Fibroblast of skin of left quadriceps (primary cell): ENCODE data around the gene TBX6.
"Not testable (repeated sequence)": the region's sequence is repeated elsewhere in the genome, so short reads cannot be mapped to it uniquely, and the experiment has no call there.

Experiments used
- DNase-seq, 2 experiments: peaks; one replicate each; pipeline ENCODE4 v3.0.0-alpha.2; 2013; ENCODE audit warnings: low read depth in 2 of 2

Gene TBX6

DNA sequence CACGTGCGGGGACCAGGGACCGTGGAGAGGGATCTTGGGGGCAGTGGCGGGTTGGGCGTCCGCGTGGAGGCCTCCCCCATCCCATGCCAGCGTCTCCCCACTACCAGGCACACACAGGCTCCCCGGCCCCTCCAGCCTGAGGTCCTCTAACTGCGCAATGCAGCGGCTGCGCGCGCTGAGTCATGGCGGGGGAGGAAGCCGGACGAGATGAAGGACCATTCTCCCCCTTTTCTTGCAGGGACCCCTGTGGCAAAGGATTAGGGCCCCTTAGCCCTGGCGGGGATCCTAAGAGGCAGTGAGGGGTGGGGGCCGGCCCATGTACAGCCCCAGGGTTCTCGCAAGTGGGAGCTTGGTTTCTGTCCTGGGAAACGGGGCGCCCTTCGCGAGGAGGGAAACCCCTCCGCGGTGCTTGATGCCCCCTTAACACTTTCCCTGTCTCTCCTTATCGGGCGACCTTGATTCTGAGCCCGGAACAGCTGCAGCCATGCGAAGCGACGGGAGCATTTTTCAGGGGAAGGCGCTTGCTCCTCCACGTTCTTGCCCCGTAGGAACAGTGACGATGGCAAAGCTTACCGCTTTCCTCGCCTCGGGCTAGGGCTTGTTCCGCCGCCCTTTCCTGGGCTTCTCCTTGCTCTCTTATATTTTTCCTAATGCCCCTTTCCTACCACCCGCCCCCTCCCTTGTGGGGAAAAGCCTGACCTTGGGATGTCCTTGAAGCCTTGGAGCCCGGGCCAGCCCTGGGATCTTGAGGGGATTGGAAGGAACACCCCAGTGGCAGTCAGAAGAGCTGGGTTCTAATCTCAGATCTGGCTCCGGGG is 25.6 kb downstream of the TBX6 start:
- DNase-seq: peak in 1 of 2 experiments; percentile 12

DNA sequence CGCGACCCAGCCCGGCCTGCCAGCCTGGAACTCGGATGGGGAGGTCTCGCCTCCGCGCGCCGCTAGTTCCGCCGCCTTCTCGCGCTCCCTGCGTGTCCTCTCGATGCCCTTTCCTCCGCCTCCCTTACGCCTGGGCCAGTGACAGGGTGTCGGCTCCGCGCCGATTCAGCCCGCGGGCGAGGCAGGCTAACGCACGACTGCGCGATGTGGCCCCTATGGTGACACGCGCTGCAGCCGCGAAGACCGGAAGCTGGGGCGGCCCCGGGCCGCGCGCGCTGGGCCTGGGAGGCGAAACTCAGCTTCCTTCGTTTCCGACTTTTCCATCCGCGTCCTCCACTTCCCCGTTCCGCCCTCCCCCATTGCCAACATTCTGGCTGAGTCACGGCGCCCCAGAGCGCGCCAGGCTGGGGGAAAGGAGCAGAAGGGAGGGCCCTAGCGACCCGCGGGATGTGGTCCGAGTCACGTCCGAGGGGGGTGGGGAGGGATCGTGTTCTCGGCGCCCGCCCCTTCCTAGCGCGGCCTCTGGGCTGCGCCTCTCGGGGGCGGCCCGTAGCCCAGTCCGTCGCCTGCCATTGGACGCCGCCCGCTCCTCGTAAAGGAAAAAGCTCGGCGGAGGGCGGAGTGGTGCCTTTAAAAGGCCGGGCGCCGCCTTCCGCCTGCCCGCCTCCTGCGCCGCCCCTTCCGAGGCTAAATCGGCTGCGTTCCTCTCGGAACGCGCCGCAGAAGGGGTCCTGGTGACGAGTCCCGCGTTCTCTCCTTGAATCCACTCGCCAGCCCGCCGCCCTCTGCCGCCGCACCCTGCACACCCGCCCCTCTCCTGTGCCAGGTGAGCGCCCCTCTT is 26.4 kb downstream of the TBX6 start, which contains the start of gene ALDOA:
TSS of gene ALDOA (plus strand) at position 659 of the 841 bp plus-strand sequence. CDS start 1,138 bp downstream, outside the sequence.
- peak; percentile 98 to 99 for DNase-seq

DNA sequence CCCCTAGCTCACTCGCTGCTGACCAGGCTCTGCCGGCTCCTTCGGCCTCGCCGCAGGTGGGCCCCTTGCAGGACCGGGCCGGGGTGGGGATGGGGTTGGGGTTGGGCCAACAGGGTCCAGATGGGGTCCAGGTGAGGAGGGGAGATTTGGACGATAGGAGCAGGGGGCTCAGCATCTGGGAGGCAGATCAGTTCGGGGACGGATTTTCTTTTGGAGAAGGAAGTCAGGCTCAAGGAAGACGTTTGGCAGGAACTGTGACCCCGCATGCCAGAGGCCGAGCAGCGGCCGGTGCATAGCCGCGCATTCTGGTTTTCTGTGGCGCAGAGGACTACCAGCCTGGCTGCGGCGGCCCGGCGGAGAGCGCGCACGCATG is 27.0 kb downstream of the TBX6 start:
- no peak for DNase-seq

DNA sequence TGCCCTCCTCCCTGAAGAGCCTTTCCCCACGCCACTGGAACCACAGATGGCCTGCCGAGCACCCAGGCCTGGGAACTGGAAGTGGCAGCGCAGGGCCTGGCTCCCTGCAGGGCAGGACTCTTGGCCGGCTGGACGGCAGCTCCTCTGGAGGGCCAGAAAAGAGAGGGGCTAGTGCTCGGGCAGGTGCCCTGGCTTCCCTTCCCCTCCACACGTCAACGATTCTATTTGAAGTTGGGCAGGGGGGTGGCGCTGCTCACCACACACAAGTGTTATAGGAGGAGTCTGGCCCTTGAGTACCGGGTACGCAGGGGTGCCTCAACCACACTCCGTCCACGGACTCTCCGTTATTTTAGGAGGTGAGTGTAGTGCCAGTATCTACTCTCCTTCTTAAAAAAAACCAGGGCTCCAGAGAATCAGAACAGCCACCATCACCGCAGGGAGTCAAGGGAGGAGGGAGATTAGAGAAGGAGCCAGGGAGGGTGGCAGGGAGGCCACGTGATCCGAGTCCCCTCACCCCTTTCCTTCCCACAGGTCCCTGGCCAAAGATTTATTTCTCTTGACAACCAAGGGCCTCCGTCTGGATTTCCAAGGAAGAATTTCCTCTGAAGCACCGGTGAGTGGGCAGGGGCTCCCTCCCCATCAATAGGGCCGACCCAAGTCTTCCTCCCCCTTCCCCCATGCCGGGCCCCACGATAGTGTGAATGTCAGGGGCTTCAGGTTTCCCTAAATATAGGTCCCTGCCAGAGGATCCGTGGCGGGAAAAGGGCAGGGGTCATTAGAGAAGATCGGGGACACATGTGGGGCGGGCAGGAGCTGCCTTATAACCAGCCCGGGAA is 27.6 kb downstream of the TBX6 start:
- DNase-seq: peak in 1 of 2 experiments; percentile 7

DNA sequence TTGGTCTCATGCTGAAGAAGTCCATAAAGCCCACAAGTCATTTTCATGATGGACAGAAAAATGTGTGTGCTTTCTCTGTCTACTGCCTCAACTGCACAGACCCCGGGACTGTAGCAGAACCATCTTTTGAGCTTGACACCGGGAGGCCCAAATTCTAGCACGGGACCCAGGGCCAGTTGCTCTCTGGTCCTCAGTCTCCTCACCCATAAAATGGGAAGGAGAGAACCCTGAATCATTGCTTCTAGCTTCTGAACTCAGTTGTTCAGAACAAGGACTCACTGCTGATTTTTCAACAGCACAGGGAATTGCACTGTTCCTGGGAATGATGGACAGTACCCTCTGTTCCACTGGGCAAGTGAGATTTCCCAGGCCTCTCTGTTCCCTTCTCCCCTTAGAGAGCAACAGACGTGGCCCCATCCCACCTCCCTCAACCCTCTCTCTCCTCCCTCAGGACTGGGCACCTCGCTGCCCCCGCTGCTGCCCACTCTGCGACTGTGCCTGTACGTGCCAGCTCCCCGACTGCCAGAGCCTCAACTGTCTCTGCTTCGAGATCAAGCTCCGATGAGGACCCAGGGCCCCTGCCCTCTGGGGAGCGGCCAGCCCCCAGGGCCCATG is 28.3 kb downstream of the TBX6 start:
- no peak for DNase-seq

DNA sequence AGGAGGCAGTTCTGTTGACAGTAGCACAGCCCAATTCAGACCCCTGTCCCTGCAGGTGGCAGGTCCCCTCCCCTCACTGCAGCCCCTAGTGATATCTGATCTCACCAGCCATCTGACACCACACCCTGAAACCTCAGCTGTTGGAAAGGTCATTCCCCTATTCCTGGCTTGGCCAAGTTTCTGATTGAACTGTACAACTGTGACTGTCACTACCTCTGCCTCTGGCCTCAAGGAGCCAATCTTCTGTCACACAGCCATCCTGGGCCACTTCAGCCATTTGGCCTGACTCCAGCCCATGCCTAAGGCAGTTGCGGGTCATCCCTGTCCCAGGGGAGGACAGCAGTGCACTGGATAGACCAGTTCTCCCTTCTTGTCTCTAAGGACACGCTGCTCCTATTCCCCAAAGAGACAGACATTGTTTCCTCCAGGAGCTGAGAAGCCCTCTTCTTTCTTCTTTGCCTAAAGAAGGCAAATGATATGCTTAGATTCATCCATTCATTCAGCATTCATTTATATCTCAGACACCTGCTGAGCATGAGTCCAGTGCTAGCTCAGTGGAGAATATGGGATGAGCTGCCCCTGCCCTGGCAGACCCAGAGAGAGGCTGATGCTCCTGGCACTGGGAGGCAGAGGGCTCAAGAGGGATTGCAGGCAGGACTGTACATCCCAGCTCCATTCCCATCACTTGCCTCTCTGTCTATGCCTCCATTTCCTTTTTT is 30.7 kb downstream of the TBX6 start:
- DNase-seq: no peak

DNA sequence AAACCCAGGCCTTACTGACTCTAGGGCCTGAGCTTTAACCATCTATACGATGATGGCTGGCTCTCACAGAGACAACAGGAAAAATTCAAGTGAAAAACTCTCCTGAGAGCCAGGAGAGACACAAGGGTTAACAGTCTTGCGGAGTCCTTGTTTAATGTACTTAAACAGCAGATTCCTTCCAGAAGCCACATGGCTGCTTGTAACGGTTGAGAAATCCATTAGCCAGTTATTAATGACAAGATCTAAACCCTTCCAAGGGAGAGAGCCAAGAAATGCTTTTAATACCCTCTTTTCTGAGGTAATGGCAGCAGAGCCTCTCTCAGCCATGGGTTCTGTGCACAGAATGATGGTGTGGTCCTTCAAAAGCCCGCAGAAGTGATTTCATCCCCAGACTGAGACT is 31.4 kb downstream of the TBX6 start:
- no peak for DNase-seq

DNA sequence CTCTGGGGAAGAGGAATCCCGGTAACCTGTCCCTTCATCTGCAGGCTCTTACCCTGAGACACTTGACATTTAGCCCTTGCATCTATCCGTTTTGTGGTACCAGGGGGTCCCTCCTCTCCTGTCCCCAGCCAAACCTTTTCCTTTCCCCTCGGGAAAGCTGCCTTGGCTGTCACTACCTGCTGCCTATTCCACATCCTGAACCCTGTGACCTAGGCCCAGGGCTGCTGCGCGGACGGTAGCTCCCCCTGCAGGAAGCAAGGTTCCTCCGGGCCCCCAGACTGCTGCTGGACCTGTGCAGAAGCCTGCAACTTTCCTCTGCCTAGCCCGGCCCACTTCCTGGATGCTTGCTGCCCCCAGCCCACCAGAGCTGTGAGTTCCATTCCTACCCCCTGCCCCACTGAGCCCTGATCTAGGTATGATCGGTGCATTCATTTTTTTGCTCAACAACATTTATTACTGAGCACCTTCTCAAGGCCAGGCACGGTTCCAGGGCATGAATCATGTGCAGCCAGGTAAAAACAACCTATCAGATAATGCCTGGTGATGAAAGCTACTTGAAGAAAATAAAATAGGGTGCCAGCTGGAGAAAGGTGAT is 36.7 kb downstream of the TBX6 start:
- DNase-seq: no peak

DNA sequence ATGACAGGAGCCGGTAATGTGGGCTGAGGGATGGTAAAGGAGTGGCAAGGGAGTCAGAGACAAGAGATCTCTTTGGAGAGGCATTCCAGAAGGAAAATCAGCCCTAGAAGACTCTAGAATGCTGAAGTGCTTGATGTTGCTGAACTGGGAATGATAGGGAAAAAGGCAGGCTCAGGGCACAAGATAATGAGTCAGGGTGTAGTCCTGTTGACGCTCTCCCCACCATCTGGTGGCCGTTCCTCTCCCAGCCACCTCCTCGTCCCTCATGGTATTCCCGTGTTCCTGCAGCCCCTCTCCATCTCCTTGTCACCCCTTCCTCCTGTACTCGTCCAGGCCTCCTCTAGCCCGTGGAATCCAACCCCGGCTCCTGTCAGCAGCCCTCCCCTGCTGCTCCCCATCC is 37.3 kb downstream of the TBX6 start:
- no peak for DNase-seq

DNA sequence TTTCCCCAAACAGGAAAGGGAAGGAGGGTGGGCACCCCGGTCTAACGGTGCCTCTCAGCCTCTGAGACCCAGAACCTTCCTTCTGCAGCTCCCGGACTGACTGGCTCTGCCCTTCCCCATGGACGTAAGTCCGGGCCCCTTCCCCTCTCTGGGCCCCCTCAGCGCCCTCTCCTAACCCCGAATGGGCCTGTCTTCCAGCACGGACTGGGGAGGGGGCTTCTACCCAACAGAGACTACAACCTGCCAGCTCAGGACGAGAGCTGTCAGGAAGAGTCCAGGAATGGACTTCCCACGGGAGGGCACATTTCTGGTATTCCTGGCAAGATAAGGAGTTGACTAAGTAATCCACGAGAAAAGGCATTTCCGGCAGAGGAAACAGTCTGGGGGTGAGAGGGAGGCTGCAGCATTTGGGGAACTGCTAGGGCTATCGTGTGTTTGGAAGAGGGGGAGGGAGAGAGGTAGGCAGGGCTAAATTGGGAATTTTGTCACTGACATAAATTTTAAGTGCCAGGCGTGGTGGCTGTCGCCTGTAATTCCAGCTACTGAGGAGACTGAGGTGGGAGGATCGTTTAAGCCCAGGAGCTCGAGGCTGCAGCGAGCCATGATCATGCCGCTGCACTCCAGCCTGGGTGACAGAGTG is 38.2 kb downstream of the TBX6 start:
- peak in 1 of 2 experiments; percentile 20 for DNase-seq

DNA sequence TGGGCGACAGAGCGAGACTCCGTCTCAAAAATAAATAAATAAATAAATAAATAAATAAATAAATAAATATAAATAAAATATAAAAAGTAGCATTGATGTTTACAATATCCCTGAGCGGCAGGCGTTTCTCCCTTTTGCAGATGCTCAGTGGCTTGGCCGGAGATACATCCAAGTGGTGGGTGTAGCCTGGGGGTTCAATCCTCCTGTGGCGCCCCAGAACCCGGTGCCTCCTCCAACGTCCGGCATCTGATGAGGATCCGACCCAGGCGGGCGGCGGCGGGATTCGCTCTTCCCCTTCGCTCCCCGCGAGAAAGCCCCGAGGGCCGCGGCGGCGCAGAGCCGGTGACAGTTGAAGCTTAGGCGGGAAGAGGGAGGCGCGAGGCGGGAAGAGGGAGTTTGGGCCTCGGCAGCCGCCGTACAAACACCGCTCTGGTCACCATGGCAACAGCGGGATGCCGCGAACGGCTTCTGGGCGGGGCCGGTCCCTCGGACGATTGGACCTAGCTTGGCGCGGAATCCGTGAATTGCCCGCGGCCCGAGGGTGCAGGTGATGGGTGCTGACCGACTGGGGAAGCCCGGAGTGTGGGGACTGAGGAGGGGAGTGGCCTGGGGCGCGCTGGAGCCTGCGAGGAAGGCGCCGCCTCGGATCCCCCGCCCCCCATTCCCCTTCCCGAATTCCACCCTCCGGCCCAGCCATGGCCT is 38.9 kb downstream of the TBX6 start:
- peak; percentile 72 to 75 for DNase-seq

DNA sequence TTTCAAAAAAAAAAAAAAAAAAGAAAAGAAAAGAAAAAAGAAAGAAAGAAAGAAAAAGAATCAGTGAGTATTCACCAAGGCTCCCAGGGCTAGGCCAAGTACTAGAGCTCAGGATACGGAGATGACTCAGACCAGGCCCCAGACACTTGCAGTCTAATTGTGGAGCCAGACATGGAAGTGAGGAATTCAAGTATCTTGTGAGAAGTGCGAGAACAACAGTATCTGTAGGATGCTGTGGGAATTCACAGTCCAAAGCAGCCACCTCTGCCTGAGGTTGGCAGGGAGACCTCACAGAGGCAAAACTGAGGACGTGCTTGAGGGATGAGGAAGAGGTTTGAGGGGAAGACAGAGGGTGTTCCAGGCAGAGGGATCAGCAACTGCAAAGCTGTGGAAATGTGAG is 40.2 kb downstream of the TBX6 start:
- DNase-seq: peak; percentile 22 to 25

DNA sequence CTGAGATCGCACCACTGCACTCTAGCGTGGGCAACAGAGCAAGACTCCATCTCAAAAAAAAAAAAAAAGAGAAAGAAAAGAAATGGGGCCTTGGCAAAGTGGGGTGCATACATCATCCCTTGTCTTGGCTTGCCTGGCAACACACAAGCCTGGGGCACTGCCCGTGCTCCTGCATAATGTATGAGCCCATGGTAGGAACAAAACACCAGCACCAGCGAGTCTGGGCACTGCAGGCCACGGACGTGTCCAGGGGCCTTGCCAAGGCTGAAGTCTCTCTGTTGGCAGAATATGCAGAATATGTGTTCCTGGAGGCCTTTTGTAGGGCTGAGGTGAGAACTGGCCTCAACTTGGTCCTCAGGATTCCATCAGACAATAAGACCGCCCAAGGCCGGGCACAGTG is 41.9 kb downstream of the TBX6 start:
- no peak for DNase-seq

DNA sequence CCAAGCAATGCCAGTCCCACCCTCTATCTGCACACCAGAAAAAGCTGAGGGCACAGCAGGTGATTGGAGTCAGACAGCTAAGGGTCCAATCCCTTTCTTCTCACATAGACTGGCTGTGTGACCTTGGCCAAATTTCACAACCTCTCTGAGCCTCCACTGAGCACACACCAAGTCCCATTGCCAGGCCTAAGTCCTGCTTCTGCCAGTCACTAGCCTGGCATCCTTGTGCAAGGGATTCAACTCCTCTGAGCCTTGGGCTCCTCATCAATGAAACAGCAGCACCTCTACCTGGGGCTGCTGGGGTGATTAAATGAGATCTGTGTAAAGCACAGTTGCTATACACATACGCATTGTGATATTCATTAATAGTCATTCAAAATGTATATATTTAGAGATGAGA is 45.1 kb downstream of the TBX6 start:
- no peak for DNase-seq

DNA sequence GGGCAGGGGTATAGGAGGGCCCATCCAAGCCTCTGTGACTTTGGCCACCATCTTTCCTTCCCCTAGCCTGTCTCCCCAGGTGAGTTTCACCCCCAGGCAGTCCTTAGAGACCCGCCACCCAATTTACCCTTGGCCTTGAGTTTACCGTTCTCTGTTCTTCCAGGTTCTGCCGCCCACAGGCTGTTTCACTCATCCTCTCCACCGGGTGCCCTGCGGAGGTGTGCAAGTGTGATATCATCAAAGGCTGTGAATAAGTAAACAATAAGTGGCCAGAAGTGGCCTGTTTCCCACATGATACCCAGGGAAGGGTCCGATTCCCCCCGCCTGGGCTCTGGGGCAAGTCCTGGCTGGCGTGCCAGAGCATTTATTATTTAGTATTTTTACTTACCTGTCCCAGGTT is 45.5 kb downstream of the TBX6 start:
- no peak for DNase-seq

DNA sequence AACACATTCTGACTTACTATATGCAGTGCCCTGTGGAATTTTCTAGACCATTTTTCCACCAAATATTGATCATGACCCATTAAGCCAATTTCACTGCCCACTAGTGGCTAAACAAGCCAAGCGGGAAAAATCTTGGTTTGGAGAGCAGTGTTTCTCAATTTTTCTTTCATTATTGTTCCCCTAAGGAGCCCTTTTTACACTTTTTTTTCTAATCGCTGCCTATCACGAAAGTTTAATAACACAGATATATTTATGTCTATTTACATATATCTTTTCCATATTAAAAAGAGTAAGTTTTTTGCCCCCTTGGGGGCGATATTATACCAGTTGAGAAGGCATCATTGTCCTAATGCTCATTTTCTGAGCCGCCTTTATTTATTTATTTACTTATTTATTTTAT is 49.9 kb downstream of the TBX6 start:
- peak in 1 of 2 experiments; percentile 25 for DNase-seq

DNA sequence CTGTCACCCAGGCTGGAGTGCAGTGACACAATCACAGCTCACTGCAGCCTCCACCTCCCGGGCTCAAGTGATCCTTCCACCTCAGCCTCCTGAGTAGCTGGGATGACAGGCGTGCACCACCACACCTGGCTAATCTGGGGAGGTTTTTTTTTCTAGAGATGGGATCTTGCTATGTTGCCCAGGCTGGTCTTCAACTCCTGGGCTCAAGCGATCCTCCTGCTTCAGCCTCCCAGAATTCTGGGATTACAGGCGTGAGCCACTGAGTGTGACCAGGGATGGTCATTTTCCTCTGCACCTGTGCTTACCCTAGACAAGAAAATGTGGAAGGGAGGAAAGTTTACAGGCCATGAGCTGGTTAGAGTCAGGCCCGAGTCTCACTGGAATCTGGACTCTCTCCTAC is 51.0 kb downstream of the TBX6 start:
- not testable (repeated sequence) for DNase-seq

DNA sequence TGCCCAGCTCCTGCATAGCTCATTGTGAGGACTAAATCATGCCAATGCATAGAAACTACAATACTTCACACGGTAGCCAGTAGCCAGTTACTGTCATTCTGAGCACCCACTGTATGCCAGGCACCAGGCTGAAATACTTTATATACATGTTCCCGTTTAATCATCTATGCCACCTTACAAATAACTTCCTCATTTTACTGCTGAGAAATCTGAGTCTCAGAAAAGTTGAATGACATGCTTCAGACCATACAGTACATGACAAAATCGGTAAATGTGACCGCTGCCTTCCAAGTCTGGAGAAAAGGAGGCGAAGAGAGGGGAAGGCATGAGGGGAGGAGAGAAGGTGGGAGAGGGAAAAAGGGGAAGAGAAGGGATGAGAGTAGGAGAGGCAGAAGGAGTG is 51.5 kb downstream of the TBX6 start:
- no peak for DNase-seq
